ENCODE measurements around the gene CAB39. TPM values are rescaled to one million over a fixed set of nuclear protein-coding genes. Genes with fewer than 3 reads are reported as not detected.

Gene CAB39
- total and polyA plus RNA-seq, 2 of the 8 experiments (the other 6 are each of a cell fraction or from before 2014, with no cell fraction given): 16.4 to 50.5 TPM

DNA sequence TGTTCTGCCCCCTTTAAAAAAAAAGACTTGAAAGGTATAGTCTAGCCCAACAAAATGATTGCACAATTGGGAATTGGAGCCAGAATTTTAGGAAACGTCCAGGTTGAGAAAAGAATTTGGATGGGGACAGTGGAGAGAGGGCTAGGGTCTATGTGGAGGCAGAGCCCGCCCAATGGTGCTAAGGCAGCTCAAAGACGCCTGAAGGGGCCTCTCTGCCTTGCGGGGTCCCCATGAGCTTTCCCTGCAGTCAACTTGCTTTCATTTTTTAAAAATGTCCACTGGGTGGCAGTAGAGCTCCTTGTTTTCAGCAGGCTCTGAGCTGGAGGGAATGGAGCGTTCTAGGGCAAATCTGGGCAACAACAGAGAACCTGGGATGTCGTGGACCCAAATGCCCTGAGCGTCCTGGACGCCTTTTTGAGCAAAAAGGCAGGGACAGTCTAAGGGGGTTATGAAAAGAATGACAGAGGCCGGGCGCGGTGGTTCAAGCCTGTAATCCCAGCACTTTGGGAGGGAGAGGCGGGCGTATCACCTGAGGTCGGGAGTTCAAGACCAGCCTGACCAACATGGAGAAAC lies 111.8 kb downstream of the CAB39 start:
- no peak overlapping the region for H2BK12ac ChIP-seq (ENCODE audit: low read depth, low read length)
- H3K9me3 ChIP-seq (ENCODE audit: insufficient read depth in 2 of 2, low read depth in 1 of 2, low read length in 1 of 2): no peaks in the 10 kb centered on the region
- no peak overlapping the region for H3K14ac ChIP-seq (ENCODE audit: insufficient read length)
- H3K4me3 ChIP-seq (ENCODE audit: extremely low read depth in 1 of 4, insufficient read depth in 2 of 4, low read depth in 3 of 4, low read length in 4 of 4): no peak overlapping the region
- ChIA-PET POLR2A (ENCODE audit: partially characterized antibody) (interaction anchor here (0.6 to 1.6 kb wide), 4 partner anchors 38 to 207 kb away, joined by 3 to 5 read pairs (median 4); partner anchors contain the start of gene ITM2C), CTCF (ENCODE audit: partially characterized antibody) (interaction anchor here (0.5 to 4.6 kb wide), 60 partner anchors 8 to 1631 kb away, joined by 3 to 30 read pairs (median 5); partner anchors contain the start of genes GPR55, PSMD1 and SPATA3)
- FAIRE-seq: peak; percentile 86
- H4K5ac ChIP-seq (ENCODE audit: insufficient read length, low read depth, low read length): no peak overlapping the region
- DNase-seq (ENCODE audit: low read depth in 1 of 2, low spot score in 2 of 2): peak; percentile 60 to 66
- no peak overlapping the region for H2BK120ac ChIP-seq (replicated peaks; ENCODE audit: low read depth, low read length)
- H3K4me1 ChIP-seq (replicated peaks in 1 of 4; ENCODE audit: control insufficient read depth in 3 of 4, insufficient read depth in 4 of 4, low read length in 3 of 4): peaks cover 0 to 6% (median 2%) of the 10 kb centered on the region in 4 experiments; a peak in 4 of 7 replicates
- H3K18ac ChIP-seq (ENCODE audit: extremely low read depth, low read length): no peak overlapping the region
- H3K27me3 ChIP-seq (replicated peaks in 1 of 4; ENCODE audit: control insufficient read depth in 3 of 4, extremely low read depth in 1 of 4, insufficient read depth in 3 of 4, low read length in 3 of 4): no peaks in the 10 kb centered on the region; a peak in 2 of 7 replicates
- no peak overlapping the region for H2BK15ac ChIP-seq (ENCODE audit: low read length)
- H3K4ac ChIP-seq (replicated peaks; ENCODE audit: insufficient read length, low read depth, low read length): no peak overlapping the region
- no peak overlapping the region for H3K27ac ChIP-seq (ENCODE audit: low read depth, low read length)
- no peak overlapping the region for H3K4me2 ChIP-seq (ENCODE audit: insufficient read depth in 1 of 2, low read depth in 2 of 2, low read length in 2 of 2)
- H3K36me3 ChIP-seq (ENCODE audit: control insufficient read depth in 2 of 4, insufficient read depth in 4 of 4, low read length in 3 of 4): no peaks in the 10 kb centered on the region
- H3K23me2 ChIP-seq (ENCODE audit: low read depth, low read length): no peaks in the 10 kb centered on the region
- H2AK5ac ChIP-seq (ENCODE audit: low read depth, low read length): no peak overlapping the region
- no peak overlapping the region for H3K23ac ChIP-seq (ENCODE audit: insufficient read length)
- no peak overlapping the region for H4K91ac ChIP-seq (replicated peaks; ENCODE audit: insufficient read length, low read length)
- H2BK20ac ChIP-seq (ENCODE audit: low read length): no peak overlapping the region
- no peaks in the 10 kb centered on the region for H3K79me2 ChIP-seq (ENCODE audit: control insufficient read depth in 1 of 2, insufficient read depth in 2 of 2, low read length in 2 of 2)
- no peak overlapping the region for H3K56ac ChIP-seq (replicated peaks; ENCODE audit: insufficient read length, low read depth, low read length)
- H2AFZ ChIP-seq (ENCODE audit: low read length): no peak overlapping the region
- no peak overlapping the region for H4K8ac ChIP-seq (ENCODE audit: extremely low read depth, insufficient read depth, low read length)
- no peaks in the 10 kb centered on the region for H3K79me1 ChIP-seq (ENCODE audit: low read depth, low read length)
- H2BK5ac ChIP-seq (ENCODE audit: low read depth, low read length): no peak overlapping the region
- no peak overlapping the region for H3K9ac ChIP-seq (replicated peaks in 1 of 4; ENCODE audit: extremely low read depth in 1 of 4, low read depth in 3 of 4, low read length in 3 of 4)
- WGBS, 2 experiments (ENCODE audit: extremely low coverage in 1 of 2, insufficient coverage in 1 of 2, insufficient read length in 1 of 2, insufficient replicate concordance in 2 of 2, low coverage in 1 of 2, low lambda C conversion rate in 2 of 2, missing lambda C conversion rate in 1 of 2): 32% methylated on average over 14 of the region's 14 CpGs; no CpG with 5 or more reads in 1 of the 2 experiments
- peaks cover 0 to 1% of the 10 kb centered on the region in 2 experiments for H4K20me1 ChIP-seq (replicated peaks in 1 of 2; ENCODE audit: control insufficient read depth in 1 of 2, insufficient read depth in 2 of 2, low read length in 2 of 2)
- peak; percentile 14; the same call in 1 of the 2 replicates for TF ChIP-seq MAX (IDR thresholded peaks at IDR 0.05)
- TF ChIP-seq, protein P1, sequence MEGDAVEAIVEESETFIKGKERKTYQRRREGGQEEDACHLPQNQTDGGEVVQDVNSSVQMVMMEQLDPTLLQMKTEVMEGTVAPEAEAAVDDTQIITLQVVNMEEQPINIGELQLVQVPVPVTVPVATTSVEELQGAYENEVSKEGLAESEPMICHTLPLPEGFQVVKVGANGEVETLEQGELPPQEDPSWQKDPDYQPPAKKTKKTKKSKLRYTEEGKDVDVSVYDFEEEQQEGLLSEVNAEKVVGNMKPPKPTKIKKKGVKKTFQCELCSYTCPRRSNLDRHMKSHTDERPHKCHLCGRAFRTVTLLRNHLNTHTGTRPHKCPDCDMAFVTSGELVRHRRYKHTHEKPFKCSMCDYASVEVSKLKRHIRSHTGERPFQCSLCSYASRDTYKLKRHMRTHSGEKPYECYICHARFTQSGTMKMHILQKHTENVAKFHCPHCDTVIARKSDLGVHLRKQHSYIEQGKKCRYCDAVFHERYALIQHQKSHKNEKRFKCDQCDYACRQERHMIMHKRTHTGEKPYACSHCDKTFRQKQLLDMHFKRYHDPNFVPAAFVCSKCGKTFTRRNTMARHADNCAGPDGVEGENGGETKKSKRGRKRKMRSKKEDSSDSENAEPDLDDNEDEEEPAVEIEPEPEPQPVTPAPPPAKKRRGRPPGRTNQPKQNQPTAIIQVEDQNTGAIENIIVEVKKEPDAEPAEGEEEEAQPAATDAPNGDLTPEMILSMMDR (IDR thresholded peaks at IDR 0.05; ENCODE audit: control extremely low read depth in 1 of 3, insufficient read depth in 1 of 3, low read depth in 1 of 3, low read length in 3 of 3): peak; percentile 8 to 90 (median 72)
- no peak for TF ChIP-seq POLR2AphosphoS5 (IDR thresholded peaks at IDR 0.05; ENCODE audit: low read depth, low read length)
- TF ChIP-seq ZNF274 (IDR thresholded peaks at IDR 0.05; ENCODE audit: borderline replicate concordance, extremely low read depth, low read length): no peak
- no peak for TF ChIP-seq SP1 (IDR thresholded peaks at IDR 0.05; ENCODE audit: low read depth, low read length)
- TF ChIP-seq RBBP5 (IDR thresholded peaks at IDR 0.05; ENCODE audit: borderline replicate concordance, low read depth, low read length): no peak
- TF ChIP-seq GABPA (IDR thresholded peaks at IDR 0.05; ENCODE audit: borderline replicate concordance, insufficient read depth, low read length): no peak
- TF ChIP-seq, protein P2, sequence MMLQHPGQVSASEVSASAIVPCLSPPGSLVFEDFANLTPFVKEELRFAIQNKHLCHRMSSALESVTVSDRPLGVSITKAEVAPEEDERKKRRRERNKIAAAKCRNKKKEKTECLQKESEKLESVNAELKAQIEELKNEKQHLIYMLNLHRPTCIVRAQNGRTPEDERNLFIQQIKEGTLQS (IDR thresholded peaks at IDR 0.05; ENCODE audit: insufficient read depth, low read depth, low read length): no peak
- TF ChIP-seq CREB1 (IDR thresholded peaks at IDR 0.05): no peak
- TF ChIP-seq TCF12 (IDR thresholded peaks at IDR 0.05; ENCODE audit: low read depth, low read length): no peak

Measured in H1 (cell line).